ENCODE measurements around the gene CAAP1. TPM values are rescaled to one million over a fixed set of nuclear protein-coding genes. Genes with fewer than 3 reads are reported as not detected.

CAAP1 gene
- total RNA-seq, 4 donors from 2014 or later = 7.5 to 43.2 (median 17.3) TPM

DNA sequence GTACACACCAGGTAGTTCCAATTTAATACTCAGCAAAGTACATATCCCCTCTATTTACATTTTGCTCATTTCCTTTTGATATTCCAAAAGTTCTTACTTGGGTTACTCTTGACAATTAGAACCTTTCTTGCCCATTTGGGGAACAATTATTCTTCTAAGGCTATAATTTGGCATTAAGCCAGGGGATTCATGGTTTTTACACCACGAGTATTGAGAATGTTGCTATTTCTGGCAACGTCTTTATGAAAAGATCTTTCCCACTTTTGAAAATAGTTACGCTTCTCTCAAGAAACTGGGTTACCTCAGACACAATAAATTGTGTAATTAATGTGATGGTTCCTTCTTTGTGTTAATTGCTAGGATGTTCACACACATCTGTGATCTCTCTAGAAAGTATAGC is 11.5 kb upstream of the CAAP1 start:
- Histone ChIP-seq H3K4me1 (no peaks in the 10 kb centered on the region), H3K4me3 (no peak overlapping the region), H3K27me3 (no peaks in the 10 kb centered on the region), H3K27ac (no peak overlapping the region), H3K36me3 (peaks cover 0 to 43% (median 5%) of the 10 kb centered on the region in 3 donors), H3K9me3 (no peaks in the 10 kb centered on the region)
- TF ChIP-seq EP300 (IDR thresholded peaks at IDR 0.05) = no peak
- TF ChIP-seq, protein P1, sequence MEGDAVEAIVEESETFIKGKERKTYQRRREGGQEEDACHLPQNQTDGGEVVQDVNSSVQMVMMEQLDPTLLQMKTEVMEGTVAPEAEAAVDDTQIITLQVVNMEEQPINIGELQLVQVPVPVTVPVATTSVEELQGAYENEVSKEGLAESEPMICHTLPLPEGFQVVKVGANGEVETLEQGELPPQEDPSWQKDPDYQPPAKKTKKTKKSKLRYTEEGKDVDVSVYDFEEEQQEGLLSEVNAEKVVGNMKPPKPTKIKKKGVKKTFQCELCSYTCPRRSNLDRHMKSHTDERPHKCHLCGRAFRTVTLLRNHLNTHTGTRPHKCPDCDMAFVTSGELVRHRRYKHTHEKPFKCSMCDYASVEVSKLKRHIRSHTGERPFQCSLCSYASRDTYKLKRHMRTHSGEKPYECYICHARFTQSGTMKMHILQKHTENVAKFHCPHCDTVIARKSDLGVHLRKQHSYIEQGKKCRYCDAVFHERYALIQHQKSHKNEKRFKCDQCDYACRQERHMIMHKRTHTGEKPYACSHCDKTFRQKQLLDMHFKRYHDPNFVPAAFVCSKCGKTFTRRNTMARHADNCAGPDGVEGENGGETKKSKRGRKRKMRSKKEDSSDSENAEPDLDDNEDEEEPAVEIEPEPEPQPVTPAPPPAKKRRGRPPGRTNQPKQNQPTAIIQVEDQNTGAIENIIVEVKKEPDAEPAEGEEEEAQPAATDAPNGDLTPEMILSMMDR (IDR thresholded peaks at IDR 0.05) = no peak
- TF ChIP-seq POLR2A (IDR thresholded peaks at IDR 0.05) = no peak
- DNase-seq (ENCODE audit: low spot score in 2 of 2) = no peak
- WGBS, 2 donors = 32 to 41% methylated on average over 3 of the region's 3 CpGs

DNA sequence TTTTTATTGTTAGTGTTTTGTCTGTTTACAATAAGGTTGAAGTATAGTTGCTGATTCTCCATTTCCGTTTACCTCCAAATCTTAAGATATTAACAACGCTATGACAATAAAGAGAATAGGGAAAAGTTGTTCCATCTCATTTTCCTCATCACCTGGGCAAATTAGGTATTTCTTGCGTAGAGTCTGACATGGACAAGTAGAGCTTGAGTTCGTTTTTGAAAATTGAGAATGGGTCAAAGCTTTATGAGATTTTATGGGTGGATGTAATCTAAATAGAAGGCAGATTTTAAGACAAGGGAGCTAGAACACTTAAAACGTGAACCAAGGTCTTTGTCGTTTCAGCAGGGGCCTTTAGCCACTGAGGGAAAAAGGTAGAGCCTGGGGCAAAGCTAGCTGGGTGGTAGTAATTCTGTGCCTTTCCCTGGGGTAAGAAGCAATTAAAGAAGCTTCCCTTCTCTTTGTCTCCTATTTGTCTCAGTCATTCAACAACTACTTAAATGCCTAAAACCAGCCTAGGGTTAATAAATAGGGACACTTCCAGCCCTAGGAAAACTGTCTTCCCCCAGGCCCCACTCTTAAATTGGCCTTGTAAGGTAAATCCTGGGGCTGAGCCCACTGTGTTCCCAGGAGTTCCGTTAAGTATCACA is 551 bp upstream of the CAAP1 start:
- H3K27me3 ChIP-seq = no peaks in the 10 kb centered on the region
- WGBS, 2 donors = 22% methylated on average over 7 of the region's 7 CpGs
- peaks cover 0 to 35% (median 14%) of the 10 kb centered on the region in 4 donors for H3K4me1 ChIP-seq
- H3K27ac ChIP-seq = peak overlapping the region; percentile 81 to 98 (median 96)
- TF ChIP-seq, protein P1 (IDR thresholded peaks at IDR 0.05) = no peak
- no peak for TF ChIP-seq POLR2A (IDR thresholded peaks at IDR 0.05)
- DNase-seq (ENCODE audit: low spot score in 2 of 2) = no peak
- peak overlapping the region; percentile 82 to 100 (median 96) for H3K4me3 ChIP-seq
- H3K9me3 ChIP-seq = peaks cover 0 to 8% (median 0%) of the 10 kb centered on the region in 4 donors
- no peaks in the 10 kb centered on the region for H3K36me3 ChIP-seq

DNA sequence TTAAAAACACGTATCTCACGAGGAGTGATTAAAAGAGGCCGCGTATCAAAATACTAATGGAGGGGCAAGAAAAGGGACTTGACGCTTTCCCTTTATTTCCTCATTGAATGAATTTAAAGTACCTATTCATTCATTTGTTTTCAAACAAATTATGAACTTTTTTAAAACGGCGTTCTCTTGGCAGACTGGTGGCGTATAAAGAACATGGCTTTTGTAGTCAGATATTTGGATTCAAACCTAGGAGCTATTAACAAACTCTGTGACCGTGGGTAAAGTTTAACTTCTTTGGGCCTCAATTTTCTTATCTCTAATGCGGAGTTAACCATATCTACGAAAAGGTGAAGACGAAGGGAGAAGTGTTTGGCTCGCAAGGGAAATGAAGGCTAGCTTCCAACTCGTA is 876 bp downstream of the CAAP1 start:
- WGBS, 2 donors = 0 to 1% methylated on average over 14 of the region's 14 CpGs
- DNase-seq (ENCODE audit: low spot score in 2 of 2) = no peak
- Histone ChIP-seq H3K36me3 (no peaks in the 10 kb centered on the region), H3K4me1 (peaks cover 0 to 39% (median 14%) of the 10 kb centered on the region in 4 donors), H3K9me3 (peaks cover 0 to 8% (median 0%) of the 10 kb centered on the region in 4 donors), H3K4me3 (peak overlapping the region; percentile 82 to 100 (median 96)), H3K27ac (peak overlapping the region; percentile 81 to 98 (median 96)), H3K27me3 (no peaks in the 10 kb centered on the region)
- TF ChIP-seq, protein P1 (IDR thresholded peaks at IDR 0.05) = no peak
- TF ChIP-seq POLR2A (IDR thresholded peaks at IDR 0.05) = no peak
- no peak for TF ChIP-seq EP300 (IDR thresholded peaks at IDR 0.05)

DNA sequence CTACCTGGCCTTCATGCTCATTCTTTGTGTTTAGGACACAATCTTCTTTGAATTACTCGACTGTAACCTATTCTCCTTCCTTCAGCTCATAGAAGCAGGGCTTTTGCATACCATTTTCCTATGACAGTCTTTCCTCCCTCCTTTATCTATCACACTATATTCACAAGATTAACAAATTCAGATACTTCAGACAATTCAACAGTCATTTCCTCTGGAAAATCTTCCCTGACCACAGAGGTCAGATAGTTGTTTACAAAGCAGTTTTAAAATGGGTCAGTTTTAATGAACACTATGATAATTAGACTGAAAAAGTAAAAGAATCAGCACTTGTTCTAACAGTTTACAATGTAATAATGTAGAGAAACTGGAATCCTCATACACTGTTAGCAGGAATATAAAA is 4.3 kb downstream of the CAAP1 start:
- TF ChIP-seq EP300 (IDR thresholded peaks at IDR 0.05) (no peak), POLR2A (IDR thresholded peaks at IDR 0.05) (no peak)
- TF ChIP-seq, protein P1 (IDR thresholded peaks at IDR 0.05) = no peak
- Histone ChIP-seq H3K9me3 (no peaks in the 10 kb centered on the region), H3K4me3 (no peak overlapping the region), H3K36me3 (peaks cover 0 to 8% (median 3%) of the 10 kb centered on the region in 3 donors), H3K27me3 (no peaks in the 10 kb centered on the region), H3K4me1 (peaks cover 0 to 38% (median 14%) of the 10 kb centered on the region in 4 donors), H3K27ac (no peak overlapping the region)
- DNase-seq (ENCODE audit: low spot score in 2 of 2) = no peak
- WGBS, 2 donors = 83 to 87% methylated on average over 1 of the region's 1 CpG

DNA sequence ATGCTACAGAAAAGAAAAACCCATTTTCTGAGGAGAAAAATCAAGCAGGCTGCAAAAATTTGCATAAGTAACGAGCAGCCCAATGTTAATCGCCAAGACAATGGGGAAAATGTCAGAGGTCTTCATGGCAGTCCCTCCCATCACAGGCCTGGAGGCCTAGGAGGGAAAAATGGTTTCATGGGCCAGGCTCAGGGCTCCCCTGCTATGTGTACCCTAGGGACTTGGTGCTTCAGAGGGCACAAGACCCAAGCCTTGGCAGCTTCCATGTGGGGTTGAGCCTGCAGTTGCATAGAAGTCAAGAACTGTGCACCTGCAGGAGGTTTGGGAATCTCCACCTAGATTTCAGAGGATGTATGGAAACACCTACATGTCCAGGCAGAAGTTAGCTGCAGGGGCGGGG is 10.4 kb downstream of the CAAP1 start:
- no peak for TF ChIP-seq POLR2A (IDR thresholded peaks at IDR 0.05)
- no peak for TF ChIP-seq EP300 (IDR thresholded peaks at IDR 0.05)
- TF ChIP-seq, protein P1 (IDR thresholded peaks at IDR 0.05) = no peak
- WGBS, 2 donors = 97 to 99% methylated on average over 3 of the region's 3 CpGs
- Histone ChIP-seq H3K27me3 (no peaks in the 10 kb centered on the region), H3K9me3 (no peaks in the 10 kb centered on the region), H3K4me3 (no peak overlapping the region), H3K36me3 (peaks cover 0 to 67% (median 15%) of the 10 kb centered on the region in 3 donors), H3K4me1 (no peaks in the 10 kb centered on the region), H3K27ac (no peak overlapping the region)
- no peak for DNase-seq (ENCODE audit: low spot score in 2 of 2)

Data from tibial nerve (tissue), 4 donors.